ENCODE data around the gene PLBD1. TPM values are rescaled to one million over a fixed set of nuclear protein-coding genes. Genes with fewer than 3 reads are reported as not detected.

The PLBD1 gene
- total RNA-seq, 4 donors from 2014 or later, result 4.1 to 18.7 (median 6.6) TPM

GRCh38 chr12:14572401-14572800, 4.7 kb upstream of the PLBD1 start:
- intact Hi-C loops (cut with DNase I), result no loop called here
- 86% methylated on average over 4 of the region's 4 CpGs for WGBS
- no peak overlapping the region for H3K27ac ChIP-seq (replicated peaks in 1 of 4)
- no peaks in the 10 kb centered on the region for H3K27me3 ChIP-seq
- peaks cover 0 to 17% (median 8%) of the 10 kb centered on the region in 4 donors for H3K4me1 ChIP-seq
- H3K36me3 ChIP-seq, result no peaks in the 10 kb centered on the region
- no peak for DNase-seq (ENCODE audit: extremely low spot score)
- no peak overlapping the region for H3K4me3 ChIP-seq
- no peaks in the 10 kb centered on the region for H3K9me3 ChIP-seq
- no peak for TF ChIP-seq POLR2A (IDR thresholded peaks at IDR 0.05; ENCODE audit: low read depth)
- TF ChIP-seq EP300 (IDR thresholded peaks at IDR 0.05), result no peak
- no peak for TF ChIP-seq CTCF (IDR thresholded peaks at IDR 0.05)
- TF ChIP-seq POLR2AphosphoS5 (IDR thresholded peaks at IDR 0.05), result no peak

GRCh38 chr12:14571779-14572178, 4.1 kb upstream of the PLBD1 start:
- WGBS, result 98% methylated on average over 3 of the region's 3 CpGs
- intact Hi-C loops (cut with DNase I), result no loop called here
- Histone ChIP-seq H3K9me3 (no peaks in the 10 kb centered on the region), H3K27me3 (no peaks in the 10 kb centered on the region), H3K4me3 (no peak overlapping the region), H3K36me3 (no peaks in the 10 kb centered on the region), H3K4me1 (peaks cover 0 to 23% (median 13%) of the 10 kb centered on the region in 4 donors), H3K27ac (replicated peaks in 1 of 4) (no peak overlapping the region)
- no peak for DNase-seq (ENCODE audit: extremely low spot score)
- TF ChIP-seq POLR2A (IDR thresholded peaks at IDR 0.05; ENCODE audit: low read depth), result no peak
- TF ChIP-seq POLR2AphosphoS5 (IDR thresholded peaks at IDR 0.05), result no peak
- TF ChIP-seq EP300 (IDR thresholded peaks at IDR 0.05), result no peak
- no peak for TF ChIP-seq CTCF (IDR thresholded peaks at IDR 0.05)

DNA sequence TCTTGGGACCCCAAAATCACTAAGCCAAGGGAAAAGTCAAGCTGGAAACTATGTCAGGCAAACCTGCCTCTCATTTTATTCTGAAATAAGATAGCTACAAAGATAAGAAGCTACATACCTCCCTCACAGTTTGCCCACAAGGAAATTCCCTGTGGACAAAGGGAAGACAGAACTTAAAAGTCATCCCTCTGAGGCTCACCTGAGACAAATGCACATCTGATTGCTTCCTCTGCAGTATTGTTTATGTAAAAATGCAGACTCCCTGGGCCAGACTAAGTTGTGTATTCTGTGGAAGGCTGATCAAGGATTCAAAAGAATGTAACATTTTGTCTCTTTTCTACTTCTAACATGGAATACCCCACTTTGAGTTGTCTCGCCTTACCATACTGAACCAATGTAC, 2.5 kb upstream of the PLBD1 start:
- WGBS, result 93% methylated on average over 1 of the region's 1 CpG
- no peak for TF ChIP-seq EP300 (IDR thresholded peaks at IDR 0.05)
- TF ChIP-seq POLR2AphosphoS5 (IDR thresholded peaks at IDR 0.05), result no peak
- TF ChIP-seq CTCF (IDR thresholded peaks at IDR 0.05), result no peak
- TF ChIP-seq POLR2A (IDR thresholded peaks at IDR 0.05; ENCODE audit: low read depth), result no peak
- no peaks in the 10 kb centered on the region for H3K27me3 ChIP-seq
- DNase-seq (ENCODE audit: extremely low spot score), result no peak
- no peak overlapping the region for H3K4me3 ChIP-seq
- H3K36me3 ChIP-seq, result no peaks in the 10 kb centered on the region
- no peak overlapping the region for H3K27ac ChIP-seq (replicated peaks in 1 of 4)
- peaks cover 0 to 24% (median 14%) of the 10 kb centered on the region in 4 donors for H3K4me1 ChIP-seq
- no peaks in the 10 kb centered on the region for H3K9me3 ChIP-seq
- intact Hi-C loops (cut with DNase I), result no loop called here

- Histone ChIP-seq H3K27ac (replicated peaks in 1 of 4) (no peak overlapping the region), H3K9me3 (no peaks in the 10 kb centered on the region), H3K4me3 (no peak overlapping the region), H3K4me1 (peaks cover 8 to 21% (median 14%) of the 10 kb centered on the region in 4 donors), H3K27me3 (no peaks in the 10 kb centered on the region), H3K36me3 (no peaks in the 10 kb centered on the region)
- DNase-seq (ENCODE audit: extremely low spot score), result peak; percentile 34
- intact Hi-C loops (cut with DNase I), result no loop called here
- no peak for TF ChIP-seq POLR2A (IDR thresholded peaks at IDR 0.05; ENCODE audit: low read depth)
- no peak for TF ChIP-seq POLR2AphosphoS5 (IDR thresholded peaks at IDR 0.05)
- TF ChIP-seq EP300 (IDR thresholded peaks at IDR 0.05), result no peak
- no peak for TF ChIP-seq CTCF (IDR thresholded peaks at IDR 0.05)
- 91% methylated on average over 2 of the region's 2 CpGs for WGBS
Observed at GRCh38 chr12:14564336-14564959, 3.2 kb downstream of the PLBD1 start.

- Histone ChIP-seq H3K27ac (replicated peaks in 1 of 4) (no peak overlapping the region), H3K4me1 (peaks cover 8 to 13% (median 12%) of the 10 kb centered on the region in 4 donors), H3K9me3 (no peaks in the 10 kb centered on the region), H3K27me3 (no peaks in the 10 kb centered on the region), H3K36me3 (no peaks in the 10 kb centered on the region), H3K4me3 (no peak overlapping the region)
- 94% methylated on average over 4 of the region's 4 CpGs for WGBS
- TF ChIP-seq POLR2A (IDR thresholded peaks at IDR 0.05; ENCODE audit: low read depth) (no peak), POLR2AphosphoS5 (IDR thresholded peaks at IDR 0.05) (no peak), CTCF (IDR thresholded peaks at IDR 0.05) (no peak)
- peak; percentile 89 for DNase-seq (ENCODE audit: extremely low spot score)
- intact Hi-C loops (cut with DNase I), result no loop called here
Observed at GRCh38 chr12:14563046-14563445, 4.6 kb downstream of the PLBD1 start.
